ES-I3 (cell line): Measurements from ENCODE around the gene FRMD1.

Experiments used
- H3K36me3 ChIP-seq: 2 replicates; pipeline ENCODE4 v1.6.1; 2013; ENCODE audit warnings: mild to moderate bottlenecking, low read length, control low read depth, moderate library complexity; ENCODE audit not compliant: insufficient read depth
- H3K4me1 ChIP-seq: 2 replicates; pipeline ENCODE4 v1.6.1; 2013; ENCODE audit warnings: mild to moderate bottlenecking, control low read depth, low read length; ENCODE audit not compliant: insufficient read depth
- H3K9ac ChIP-seq: 2 replicates; pipeline ENCODE4 v1.6.1; 2013; ENCODE audit warnings: low read depth, mild to moderate bottlenecking, low read length, moderate library complexity
- H3K9me3 ChIP-seq: 2 replicates; pipeline ENCODE4 v1.6.1; 2013; ENCODE audit warnings: mild to moderate bottlenecking, low read length, moderate library complexity; ENCODE audit not compliant: control insufficient read depth, insufficient read depth

FRMD1 gene

GRCh38 chr6:168078943-168079405 is at the start of gene FRMD1:
Gene FRMD1, minus strand, starts transcription at chr6:168079212. Its CDS starts 118 bp downstream, at chr6:168079094.
- H3K4me1 ChIP-seq, result peaks cover 4% of the 10 kb centered on the region; the same call in 1 of the 2 replicates
- no peaks in the 10 kb centered on the region for H3K36me3 ChIP-seq
- H3K9me3 ChIP-seq, result no peaks in the 10 kb centered on the region

GRCh38 chr6:168128006-168128630 is 49.1 kb upstream of the FRMD1 start:
- Histone ChIP-seq H3K4me1 (peaks cover 11% of the 10 kb centered on the region), H3K9me3 (no peaks in the 10 kb centered on the region), H3K36me3 (no peaks in the 10 kb centered on the region), H3K9ac (no peak overlapping the region)

More at GRCh38 chr6:168078943-168079405, at the start of gene FRMD1:
- H3K9ac ChIP-seq, result no peak within 1 kb of the TSS

GRCh38 chr6:168127384-168127868 is 48.4 kb upstream of the FRMD1 start:
- peaks cover 9% of the 10 kb centered on the region for H3K4me1 ChIP-seq
- no peaks in the 10 kb centered on the region for H3K36me3 ChIP-seq
- H3K9ac ChIP-seq, result no peak overlapping the region
- peaks cover 2% of the 10 kb centered on the region; the same call in 1 of the 2 replicates for H3K9me3 ChIP-seq

- Histone ChIP-seq H3K4me1 (peaks cover 3% of the 10 kb centered on the region; the same call in 1 of the 2 replicates), H3K9me3 (peaks cover 3% of the 10 kb centered on the region; the same call in 1 of the 2 replicates), H3K9ac (no peak overlapping the region), H3K36me3 (no peaks in the 10 kb centered on the region)
These were observed 47.8 kb upstream of the FRMD1 start for GRCh38 chr6:168126566-168127383.

- Histone ChIP-seq H3K9me3 (peaks cover 3% of the 10 kb centered on the region; the same call in 1 of the 2 replicates), H3K36me3 (no peaks in the 10 kb centered on the region), H3K9ac (no peak overlapping the region), H3K4me1 (no peaks in the 10 kb centered on the region)
These were observed 46.5 kb upstream of the FRMD1 start for GRCh38 chr6:168125429-168126001.

- H3K9ac ChIP-seq, result no peak overlapping the region
These were observed 45.9 kb upstream of the FRMD1 start for GRCh38 chr6:168124921-168125320.

GRCh38 chr6:168124158-168124557 is 45.1 kb upstream of the FRMD1 start:
- no peaks in the 10 kb centered on the region for H3K4me1 ChIP-seq
- peaks cover 3% of the 10 kb centered on the region; the same call in 1 of the 2 replicates for H3K9me3 ChIP-seq
- H3K36me3 ChIP-seq, result no peaks in the 10 kb centered on the region
- H3K9ac ChIP-seq, result no peak overlapping the region

More at GRCh38 chr6:168124921-168125320, 45.9 kb upstream of the FRMD1 start:
- H3K36me3 ChIP-seq, result no peaks in the 10 kb centered on the region
- peaks cover 3% of the 10 kb centered on the region; the same call in 1 of the 2 replicates for H3K9me3 ChIP-seq
- H3K4me1 ChIP-seq, result no peaks in the 10 kb centered on the region

- H3K36me3 ChIP-seq, result no peaks in the 10 kb centered on the region
- peaks cover 3% of the 10 kb centered on the region; the same call in 1 of the 2 replicates for H3K9me3 ChIP-seq
- no peaks in the 10 kb centered on the region for H3K4me1 ChIP-seq
- H3K9ac ChIP-seq, result no peak overlapping the region
These were observed 44.3 kb upstream of the FRMD1 start for GRCh38 chr6:168123165-168123911.

GRCh38 chr6:168122521-168122920 is 43.5 kb upstream of the FRMD1 start:
- peaks cover 3% of the 10 kb centered on the region; the same call in 1 of the 2 replicates for H3K9me3 ChIP-seq

GRCh38 chr6:168122011-168122410 is 43.0 kb upstream of the FRMD1 start:
- Histone ChIP-seq H3K9ac (no peak overlapping the region), H3K4me1 (no peaks in the 10 kb centered on the region; the same call in 1 of the 2 replicates), H3K9me3 (peaks cover 3% of the 10 kb centered on the region; the same call in 1 of the 2 replicates), H3K36me3 (no peaks in the 10 kb centered on the region)

More at GRCh38 chr6:168122521-168122920, 43.5 kb upstream of the FRMD1 start:
- H3K36me3 ChIP-seq, result no peaks in the 10 kb centered on the region
- H3K4me1 ChIP-seq, result no peaks in the 10 kb centered on the region; the same call in 1 of the 2 replicates
- H3K9ac ChIP-seq, result no peak overlapping the region

- Histone ChIP-seq H3K9me3 (peaks cover 3% of the 10 kb centered on the region; the same call in 1 of the 2 replicates), H3K4me1 (no peaks in the 10 kb centered on the region; the same call in 1 of the 2 replicates), H3K36me3 (no peaks in the 10 kb centered on the region), H3K9ac (no peak overlapping the region)
These were observed 42.3 kb upstream of the FRMD1 start for GRCh38 chr6:168121303-168121665.

GRCh38 chr6:168120390-168121302 is 41.6 kb upstream of the FRMD1 start:
- Histone ChIP-seq H3K9me3 (peaks cover 3% of the 10 kb centered on the region; the same call in 1 of the 2 replicates), H3K9ac (no peak overlapping the region), H3K36me3 (no peaks in the 10 kb centered on the region), H3K4me1 (no peaks in the 10 kb centered on the region; the same call in 1 of the 2 replicates)

- Histone ChIP-seq H3K9ac (no peak overlapping the region), H3K4me1 (no peaks in the 10 kb centered on the region; the same call in 1 of the 2 replicates), H3K36me3 (no peaks in the 10 kb centered on the region), H3K9me3 (peaks cover 3% of the 10 kb centered on the region; the same call in 1 of the 2 replicates)
These were observed 40.5 kb upstream of the FRMD1 start for GRCh38 chr6:168119539-168119938.
